ENCODE data around the gene DOCK2. TPM values are rescaled to one million over a fixed set of nuclear protein-coding genes. Genes with fewer than 3 reads are reported as not detected.
A peak's percentile ranks its signal among the peaks of the same experiment; 100 is the strongest.

The DOCK2 gene
- total RNA-seq, 1 experiment from 2014 or later = 0.26 TPM

DNA sequence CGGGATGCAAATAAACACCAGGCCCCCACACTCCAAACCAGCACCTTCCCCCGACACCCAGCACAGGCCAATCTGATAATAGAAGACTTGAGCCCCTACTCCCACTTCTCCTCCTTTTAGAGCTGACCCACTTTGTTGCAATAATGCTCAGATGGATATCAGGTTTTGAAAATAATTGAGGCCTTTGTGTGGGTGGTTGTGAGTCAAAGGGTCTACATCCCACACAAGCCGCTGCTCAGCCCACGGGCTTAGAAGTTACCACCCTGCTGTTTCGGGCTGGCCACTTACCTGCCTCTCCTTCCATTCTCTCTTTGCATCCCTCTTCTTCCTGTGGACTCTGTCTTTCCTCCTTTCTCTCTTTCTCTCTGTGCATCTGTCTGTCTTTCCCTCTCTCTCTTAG, 432.4 kb downstream of the DOCK2 start:
- intact Hi-C loops (cut with micrococcal nuclease) = no loop called here
- no peak overlapping the region for H3K4me3 ChIP-seq (ENCODE audit: low read length)
- H3K27ac ChIP-seq (ENCODE audit: low read length) = no peak overlapping the region
- H3F3A ChIP-seq (ENCODE audit: low read length, unreplicated experiment) = no peaks in the 10 kb centered on the region
- H3K9ac ChIP-seq (ENCODE audit: low read length) = no peak overlapping the region
- H2AFZ ChIP-seq (ENCODE audit: low read length) = no peak overlapping the region
- H3K36me3 ChIP-seq (ENCODE audit: low read depth, low read length) = no peaks in the 10 kb centered on the region
- H3K79me2 ChIP-seq (ENCODE audit: low read length) = no peaks in the 10 kb centered on the region
- H4K20me1 ChIP-seq (ENCODE audit: low read length) = no peaks in the 10 kb centered on the region
- no peaks in the 10 kb centered on the region for H3K9me3 ChIP-seq (ENCODE audit: low read length)
- no peak overlapping the region for H3K4me2 ChIP-seq (ENCODE audit: low read length)
- no peaks in the 10 kb centered on the region for H3K4me1 ChIP-seq (ENCODE audit: insufficient read depth, low read length)
- ChIA-PET CTCF (no interaction called here), POLR2A (ENCODE audit: unreplicated experiment) (no interaction called here)
- no peaks in the 10 kb centered on the region for H3K9me2 ChIP-seq (replicated peaks; ENCODE audit: low read length)
- no TSS peak for BruUV-seq (replicated peaks)
- H3K27me3 ChIP-seq (ENCODE audit: low read length) = no peaks in the 10 kb centered on the region
- DNase-seq (no peak), ATAC-seq (no peak)
- TF ChIP-seq EZH2 (IDR thresholded peaks at IDR 0.05; ENCODE audit: low read length, unreplicated experiment) = no peak
- TF ChIP-seq EZH2phosphoT487 (IDR thresholded peaks at IDR 0.05; ENCODE audit: borderline replicate concordance, low read length) = no peak
- TF ChIP-seq, protein P1, sequence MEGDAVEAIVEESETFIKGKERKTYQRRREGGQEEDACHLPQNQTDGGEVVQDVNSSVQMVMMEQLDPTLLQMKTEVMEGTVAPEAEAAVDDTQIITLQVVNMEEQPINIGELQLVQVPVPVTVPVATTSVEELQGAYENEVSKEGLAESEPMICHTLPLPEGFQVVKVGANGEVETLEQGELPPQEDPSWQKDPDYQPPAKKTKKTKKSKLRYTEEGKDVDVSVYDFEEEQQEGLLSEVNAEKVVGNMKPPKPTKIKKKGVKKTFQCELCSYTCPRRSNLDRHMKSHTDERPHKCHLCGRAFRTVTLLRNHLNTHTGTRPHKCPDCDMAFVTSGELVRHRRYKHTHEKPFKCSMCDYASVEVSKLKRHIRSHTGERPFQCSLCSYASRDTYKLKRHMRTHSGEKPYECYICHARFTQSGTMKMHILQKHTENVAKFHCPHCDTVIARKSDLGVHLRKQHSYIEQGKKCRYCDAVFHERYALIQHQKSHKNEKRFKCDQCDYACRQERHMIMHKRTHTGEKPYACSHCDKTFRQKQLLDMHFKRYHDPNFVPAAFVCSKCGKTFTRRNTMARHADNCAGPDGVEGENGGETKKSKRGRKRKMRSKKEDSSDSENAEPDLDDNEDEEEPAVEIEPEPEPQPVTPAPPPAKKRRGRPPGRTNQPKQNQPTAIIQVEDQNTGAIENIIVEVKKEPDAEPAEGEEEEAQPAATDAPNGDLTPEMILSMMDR (conservative IDR thresholded peaks at IDR 0.05; ENCODE audit: low read depth, low read length) = no peak

DNA sequence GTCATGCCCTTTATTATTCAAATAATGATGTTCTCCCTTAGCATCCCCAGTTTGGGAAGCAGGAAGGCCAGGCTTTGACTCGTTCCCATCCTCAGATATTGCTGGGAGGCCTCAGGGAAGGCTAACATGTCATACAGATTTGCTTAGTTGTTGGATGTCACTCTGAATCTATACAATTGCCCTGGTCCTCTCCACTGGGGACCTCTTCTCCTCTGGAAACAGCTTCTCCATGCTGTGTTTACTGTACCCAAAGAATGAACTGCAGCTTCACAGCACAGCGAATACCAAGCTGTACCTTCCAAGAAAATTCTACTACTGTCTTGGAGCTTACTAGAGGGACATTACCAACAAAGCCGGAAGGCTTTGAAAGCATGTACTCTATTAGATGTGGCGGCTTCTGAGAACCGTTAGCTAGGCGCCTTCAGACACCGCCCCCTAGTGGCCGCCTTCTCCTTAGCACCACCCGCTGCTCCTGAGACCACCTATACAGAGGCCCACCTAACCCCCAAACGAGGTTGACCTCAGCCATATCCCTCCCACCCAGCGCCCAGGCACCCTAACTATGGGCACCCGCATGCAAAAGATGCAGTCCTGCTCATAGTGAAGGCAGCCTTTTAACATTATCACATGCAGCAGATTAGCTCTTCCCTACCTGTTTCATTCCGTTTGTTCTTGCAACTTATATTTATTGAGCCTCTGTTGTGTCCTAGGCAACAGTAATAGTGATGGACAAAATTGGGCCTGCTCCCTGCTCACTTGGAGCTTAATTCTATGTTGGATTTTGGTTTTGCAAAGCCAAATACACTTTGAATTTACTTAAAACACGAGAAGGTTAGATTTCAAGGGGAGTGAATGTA, 433.7 kb downstream of the DOCK2 start:
- BruUV-seq (replicated peaks) = no TSS peak
- Histone ChIP-seq H3F3A (ENCODE audit: low read length, unreplicated experiment) (no peaks in the 10 kb centered on the region), H3K4me3 (ENCODE audit: low read length) (no peak overlapping the region), H3K27ac (ENCODE audit: low read length) (no peak overlapping the region), H3K4me1 (ENCODE audit: insufficient read depth, low read length) (no peaks in the 10 kb centered on the region), H3K9me3 (ENCODE audit: low read length) (no peaks in the 10 kb centered on the region), H3K36me3 (ENCODE audit: low read depth, low read length) (no peaks in the 10 kb centered on the region), H4K20me1 (ENCODE audit: low read length) (no peaks in the 10 kb centered on the region), H3K4me2 (ENCODE audit: low read length) (no peak overlapping the region), H3K27me3 (ENCODE audit: low read length) (no peaks in the 10 kb centered on the region), H3K9me2 (replicated peaks; ENCODE audit: low read length) (no peaks in the 10 kb centered on the region), H3K79me2 (ENCODE audit: low read length) (no peaks in the 10 kb centered on the region), H3K9ac (ENCODE audit: low read length) (no peak overlapping the region), H2AFZ (ENCODE audit: low read length) (no peak overlapping the region)
- ChIA-PET CTCF (interaction anchor here (1.1 to 1.4 kb wide), 2 partner anchors 90 to 369 kb away, joined by 6 read pairs; no protein-coding TSS in a partner anchor), POLR2A (ENCODE audit: unreplicated experiment) (no interaction called here)
- TF ChIP-seq EZH2phosphoT487 (IDR thresholded peaks at IDR 0.05; ENCODE audit: borderline replicate concordance, low read length) (no peak), EZH2 (IDR thresholded peaks at IDR 0.05; ENCODE audit: low read length, unreplicated experiment) (no peak)
- TF ChIP-seq, protein P1 (conservative IDR thresholded peaks at IDR 0.05; ENCODE audit: low read depth, low read length) = peak; percentile 78
- intact Hi-C loops (cut with micrococcal nuclease) = loop anchor here (2.0 to 10.0 kb wide), 3 partner anchors 82 to 368 kb away; no protein-coding TSS in a partner anchor
- ATAC-seq (peak; percentile 75), DNase-seq (peak; percentile 30)

DNA sequence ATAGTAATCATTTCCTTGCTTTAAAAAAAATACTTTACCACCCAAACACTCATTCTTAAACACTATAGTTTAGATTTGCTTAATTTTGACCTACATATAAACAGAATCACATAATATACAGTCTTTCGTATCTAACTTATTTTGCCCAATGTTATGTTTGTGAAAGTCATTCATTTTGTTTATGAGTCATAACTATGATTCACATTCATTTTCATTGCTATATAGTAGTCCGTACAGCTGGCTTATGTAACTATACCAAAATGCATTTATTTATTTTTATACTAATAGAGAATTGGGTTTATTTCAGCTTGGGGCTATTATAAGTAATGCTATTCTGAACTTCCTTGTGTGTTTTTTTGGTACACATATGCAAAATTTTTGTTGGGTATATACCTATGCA, 434.7 kb downstream of the DOCK2 start:
- Histone ChIP-seq H4K20me1 (ENCODE audit: low read length) (no peaks in the 10 kb centered on the region), H3K79me2 (ENCODE audit: low read length) (no peaks in the 10 kb centered on the region), H3K4me2 (ENCODE audit: low read length) (no peak overlapping the region), H3K36me3 (ENCODE audit: low read depth, low read length) (no peaks in the 10 kb centered on the region), H3K27me3 (ENCODE audit: low read length) (no peaks in the 10 kb centered on the region), H2AFZ (ENCODE audit: low read length) (no peak overlapping the region), H3K4me3 (ENCODE audit: low read length) (no peak overlapping the region), H3K27ac (ENCODE audit: low read length) (no peak overlapping the region), H3K9ac (ENCODE audit: low read length) (no peak overlapping the region), H3K4me1 (ENCODE audit: insufficient read depth, low read length) (no peaks in the 10 kb centered on the region), H3F3A (ENCODE audit: low read length, unreplicated experiment) (no peaks in the 10 kb centered on the region), H3K9me3 (ENCODE audit: low read length) (no peaks in the 10 kb centered on the region), H3K9me2 (replicated peaks; ENCODE audit: low read length) (no peaks in the 10 kb centered on the region)
- no peak for TF ChIP-seq EZH2 (IDR thresholded peaks at IDR 0.05; ENCODE audit: low read length, unreplicated experiment)
- ChIA-PET POLR2A (ENCODE audit: unreplicated experiment) (no interaction called here), CTCF (no interaction called here)
- DNase-seq (no peak), ATAC-seq (no peak)
- intact Hi-C loops (cut with micrococcal nuclease) = loop anchor here (2.0 to 10.0 kb wide), 3 partner anchors 83 to 369 kb away; no protein-coding TSS in a partner anchor
- no TSS peak for BruUV-seq (replicated peaks)

Data from PC-3 (cell line).